HepG2 (cell line): Measurements from ENCODE around the gene SLC16A1. TPM values are rescaled to one million over a fixed set of nuclear protein-coding genes. Genes with fewer than 3 reads are reported as not detected.

Experiments used
- ATAC-seq: fragments of 200-7000 bp; cut with Tn5 transposase; 3 replicates; pipeline ENCODE4 v1.9.1; 2020; ENCODE audit warnings: mild to moderate bottlenecking, moderate library complexity
- BruUV-seq: library from RNA; stranded (reverse); fragments of 400-500 nt; replicated peaks from 2 replicates; lab custom pipeline; 2021; lab: Mats Ljungman, UMichigan
- CTCF ChIA-PET: fragments of 300-600 bp; formaldehyde crosslinking; extraction: SDS; loops from one replicate; lab custom pipeline; 2021; ENCODE audit warnings: low total read pairs, inconsistent platforms, low intra/inter-chr PET ratio; lab: Yijun Ruan, JAX
- POLR2A ChIA-PET: fragments of 350-600 bp; sonication (Branson Sonifier 250); formaldehyde crosslinking; loops from one replicate; lab custom pipeline; 2020; ENCODE audit warnings: antibody characterized with exemption, inconsistent platforms; lab: Yijun Ruan, JAX
- DNase-seq: peaks from one replicate; pipeline ENCODE4 v3.0.0-alpha.2; 2015; ENCODE audit warnings: low spot score
- FAIRE-seq: peaks from 3 replicates; lab custom pipeline; 2011; peaks lifted over from hg19 to GRCh38; lab: Jason Lieb, UNC
- H2AFZ ChIP-seq: one replicate; pipeline ENCODE4 v1.6.1; 2011; ENCODE audit warnings: low read length, inconsistent platforms
- H3K27ac ChIP-seq: fragments of 300-600 bp; 3 replicates; pipeline ENCODE4 v1.8.0; 2011; ENCODE audit warnings: mixed run types, mild to moderate bottlenecking, mixed read lengths, low read length, inconsistent platforms; ENCODE audit not compliant: insufficient read depth; ENCODE audit errors: extremely low read length
- H3K27me3 ChIP-seq, 2 experiments: fragments of 200-600 bp in 1 of 2; 2 replicates in 1 of 2; 3 replicates in 1 of 2; pipeline versions ENCODE4 v1.6.0 to v1.8.0; 2011; ENCODE audit warnings: low read length in 2 of 2, mild to moderate bottlenecking in 2 of 2, moderate library complexity in 2 of 2, inconsistent platforms in 1 of 2; ENCODE audit not compliant: insufficient read depth in 2 of 2, control insufficient read depth in 1 of 2
- H3K36me3 ChIP-seq, 2 experiments: fragments of 200-600 bp in 1 of 2; replicated peaks in 1 of 2; 2 replicates in 1 of 2; 3 replicates in 1 of 2; pipeline versions ENCODE4 v1.5.1 to v1.8.0; 2011; ENCODE audit warnings: low read length in 2 of 2, inconsistent platforms in 1 of 2; ENCODE audit not compliant: insufficient read depth in 2 of 2, control insufficient read depth in 1 of 2
- H3K4me1 ChIP-seq: 2 replicates; pipeline ENCODE4 v1.5.1; 2012; ENCODE audit warnings: low read length, inconsistent platforms; ENCODE audit not compliant: insufficient read depth
- H3K4me2 ChIP-seq: 2 replicates; pipeline ENCODE4 v1.6.0; 2011; ENCODE audit warnings: low read depth, low read length, inconsistent platforms
- H3K4me3 ChIP-seq, 3 experiments: fragments of 200-600 bp in 1 of 3; sonication (generic), shearing (Covaris generic) in 1 of 3; replicated peaks in 1 of 3; 2 replicates each; pipeline ENCODE4 v1.5.1; 2011 to 2016; ENCODE audit warnings: low read length in 3 of 3, inconsistent platforms in 2 of 3, low read depth in 2 of 3, mild to moderate bottlenecking in 2 of 3, control low read depth in 1 of 3, mixed read lengths in 1 of 3; ENCODE audit not compliant: insufficient read depth in 1 of 3
- H3K79me2 ChIP-seq: one replicate; pipeline ENCODE4 v1.6.1; 2011; ENCODE audit warnings: low read length, inconsistent platforms; ENCODE audit not compliant: insufficient read depth
- H3K9ac ChIP-seq: 2 replicates; pipeline ENCODE4 v1.6.0; 2011; ENCODE audit warnings: mild to moderate bottlenecking, low read depth, low read length, inconsistent platforms; ENCODE audit not compliant: insufficient read depth
- H3K9me3 ChIP-seq: 2 replicates; pipeline ENCODE4 v1.5.1; 2012; ENCODE audit warnings: mild to moderate bottlenecking, low read length
- H4K20me1 ChIP-seq: 2 replicates; pipeline ENCODE4 v1.6.0; 2011; ENCODE audit warnings: inconsistent platforms, mild to moderate bottlenecking, low read length, moderate library complexity; ENCODE audit not compliant: insufficient read depth
- MTA1 ChIP-seq: sonication (generic); formaldehyde crosslinking; IDR thresholded peaks from 2 replicates; pipeline ENCODE4 v1.4.0; 2020; ENCODE audit warnings: missing genetic modification reagents, mild to moderate bottlenecking, borderline replicate concordance
- MZF1 ChIP-seq: sonication (generic); formaldehyde crosslinking; IDR thresholded peaks from 2 replicates; pipeline ENCODE4 v1.8.1; 2023; ENCODE audit warnings: mild to moderate bottlenecking, missing genetic modification reagents, borderline replicate concordance
- POLR2AphosphoS5 ChIP-seq: IDR thresholded peaks from 2 replicates; pipeline ENCODE4 v1.6.1; 2012; ENCODE audit warnings: low read depth, low read length
- SP2 ChIP-seq: sonication (generic); formaldehyde crosslinking; IDR thresholded peaks from 2 replicates; pipeline ENCODE4 v1.5.1; 2020; ENCODE audit warnings: mild to moderate bottlenecking, missing genetic modification reagents
- TEAD3 ChIP-seq: optimal IDR thresholded peaks from 2 replicates; pipeline ENCODE3; 2016; ENCODE audit warnings: borderline replicate concordance
- ZBTB34 ChIP-seq: sonication (generic); formaldehyde crosslinking; IDR thresholded peaks from 2 replicates; pipeline ENCODE4 v1.8.0; 2022; ENCODE audit warnings: mild to moderate bottlenecking, missing genetic modification reagents
- ZC3H4 ChIP-seq: sonication (generic); formaldehyde crosslinking; IDR thresholded peaks from 2 replicates; pipeline ENCODE4 v1.4.0; 2020; ENCODE audit warnings: missing genetic modification reagents, borderline replicate concordance
- ZFP41 ChIP-seq: sonication (generic); formaldehyde crosslinking; IDR thresholded peaks from 2 replicates; pipeline ENCODE4 v1.4.0; 2020; ENCODE audit warnings: mild to moderate bottlenecking, missing genetic modification reagents, borderline replicate concordance
- ZNF773 ChIP-seq: sonication (generic); formaldehyde crosslinking; IDR thresholded peaks from 2 replicates; pipeline ENCODE4 v1.4.0; 2020; ENCODE audit warnings: missing genetic modification reagents, borderline replicate concordance
- ZNF839 ChIP-seq: sonication (generic); formaldehyde crosslinking; IDR thresholded peaks from 2 replicates; pipeline ENCODE4 v1.4.0; 2020; ENCODE audit warnings: missing genetic modification reagents, mild to moderate bottlenecking, borderline replicate concordance
- WGBS: methylation state at CpG from one replicate; pipeline ENCODE4 v1.1.6; 2017; ENCODE audit warnings: low lambda C conversion rate; 5-methylcytosine and 5-hydroxymethylcytosine counted together
- in situ Hi-C: cut with HindIII; loops from 2 replicates; pipeline ENCODE4 v1.10.0; 2017; ENCODE audit warnings: low pct_unique_long_range_greater_than_20kb; ENCODE audit not compliant: extremely low pct_ligation_motif_present
- intact Hi-C: fragments of 100-400 bp; cut with micrococcal nuclease; formaldehyde crosslinking; loops from one replicate; pipeline ENCODE4 v1.10.0; 2022; ENCODE audit not compliant: unreplicated experiment
- polyA plus RNA-seq, 8 experiments: library from polyadenylated mRNA; depleted of rRNA in 3 of 8; stranded (reverse) in 7 of 8; unstranded in 1 of 8; fragments of >200 nt; fragmentation: Illumina TruSeq in 4 of 8; extraction: Trizol in 4 of 8; gene quantifications; 2 replicates each; pipeline versions ENCODE4 v1.2.1 to v1.2.3, GENCODE V29; 2011 to 2016; ENCODE audit warnings: low read depth in 4 of 8, missing spikeins in 1 of 8, mixed read lengths in 1 of 8; ENCODE audit not compliant: insufficient read depth in 1 of 8
- total RNA-seq, 5 experiments: library from RNA; depleted of rRNA; stranded (reverse); fragments of >200 nt; fragmentation: Illumina TruSeq; extraction: Trizol; gene quantifications; 2 replicates each; pipeline ENCODE4 v1.2.3, GENCODE V29; 2016; ENCODE audit warnings: low read depth in 1 of 5
- TF ChIP-seq, protein P1 (sequence below): sonication (generic); formaldehyde crosslinking; IDR thresholded peaks from 2 replicates; pipeline ENCODE4 v1.4.0; 2020; ENCODE audit warnings: missing genetic modification reagents, borderline replicate concordance
- TF ChIP-seq, protein P2 (sequence below): sonication (generic); formaldehyde crosslinking; IDR thresholded peaks from 2 replicates; pipeline ENCODE4 v1.5.0; 2020; ENCODE audit warnings: mild to moderate bottlenecking, missing genetic modification reagents, borderline replicate concordance
- TF ChIP-seq, protein P3 (sequence below): IDR thresholded peaks from 2 replicates; pipeline ENCODE4 v1.6.1; 2012; ENCODE audit warnings: low read length, improper control_type of control experiment

Gene SLC16A1
- total and polyA plus RNA-seq, 2 of the 13 experiments (the other 11 are each of a cell fraction or from before 2014, with no cell fraction given) = 106 to 142 TPM

GRCh38 chr1:112956544-112957132 is 642 bp upstream of the SLC16A1 start:
- in situ Hi-C loops = no loop called here
- TF ChIP-seq MTA1 (CRISPR knock-in tag) (no peak), ZC3H4 (CRISPR knock-in tag) (0 out of 2 replicates have a peak, but pooled peaks have one; percentile 12), TEAD3 (CRISPR knock-in tag) (no peak), ZFP41 (CRISPR knock-in tag) (peak; percentile 11; the same call in 1 of the 2 replicates), ZNF773 (CRISPR knock-in tag) (no peak), ZNF839 (CRISPR knock-in tag) (no peak), ZBTB34 (CRISPR knock-in tag) (no peak), SP2 (CRISPR knock-in tag) (no peak), MZF1 (CRISPR knock-in tag) (no peak), POLR2AphosphoS5 (no peak)
- TF ChIP-seq, protein P1, sequence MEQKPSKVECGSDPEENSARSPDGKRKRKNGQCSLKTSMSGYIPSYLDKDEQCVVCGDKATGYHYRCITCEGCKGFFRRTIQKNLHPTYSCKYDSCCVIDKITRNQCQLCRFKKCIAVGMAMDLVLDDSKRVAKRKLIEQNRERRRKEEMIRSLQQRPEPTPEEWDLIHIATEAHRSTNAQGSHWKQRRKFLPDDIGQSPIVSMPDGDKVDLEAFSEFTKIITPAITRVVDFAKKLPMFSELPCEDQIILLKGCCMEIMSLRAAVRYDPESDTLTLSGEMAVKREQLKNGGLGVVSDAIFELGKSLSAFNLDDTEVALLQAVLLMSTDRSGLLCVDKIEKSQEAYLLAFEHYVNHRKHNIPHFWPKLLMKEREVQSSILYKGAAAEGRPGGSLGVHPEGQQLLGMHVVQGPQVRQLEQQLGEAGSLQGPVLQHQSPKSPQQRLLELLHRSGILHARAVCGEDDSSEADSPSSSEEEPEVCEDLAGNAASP (CRISPR knock-in tag) = no peak
- TF ChIP-seq, protein P2, sequence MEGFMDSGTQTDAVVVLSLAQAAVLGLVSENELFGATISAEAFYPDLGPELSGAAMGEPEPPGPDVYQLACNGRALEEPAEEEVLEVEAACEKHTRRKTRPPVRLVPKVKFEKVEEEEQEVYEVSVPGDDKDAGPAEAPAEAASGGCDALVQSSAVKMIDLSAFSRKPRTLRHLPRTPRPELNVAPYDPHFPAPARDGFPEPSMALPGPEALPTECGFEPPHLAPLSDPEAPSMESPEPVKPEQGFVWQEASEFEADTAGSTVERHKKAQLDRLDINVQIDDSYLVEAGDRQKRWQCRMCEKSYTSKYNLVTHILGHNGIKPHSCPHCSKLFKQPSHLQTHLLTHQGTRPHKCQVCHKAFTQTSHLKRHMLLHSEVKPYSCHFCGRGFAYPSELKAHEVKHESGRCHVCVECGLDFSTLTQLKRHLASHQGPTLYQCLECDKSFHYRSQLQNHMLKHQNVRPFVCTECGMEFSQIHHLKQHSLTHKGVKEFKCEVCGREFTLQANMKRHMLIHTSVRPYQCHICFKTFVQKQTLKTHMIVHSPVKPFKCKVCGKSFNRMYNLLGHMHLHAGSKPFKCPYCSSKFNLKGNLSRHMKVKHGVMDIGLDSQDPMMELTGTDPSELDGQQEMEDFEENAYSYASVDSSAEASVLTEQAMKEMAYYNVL (CRISPR knock-in tag) = no peak
- TF ChIP-seq, protein P3, sequence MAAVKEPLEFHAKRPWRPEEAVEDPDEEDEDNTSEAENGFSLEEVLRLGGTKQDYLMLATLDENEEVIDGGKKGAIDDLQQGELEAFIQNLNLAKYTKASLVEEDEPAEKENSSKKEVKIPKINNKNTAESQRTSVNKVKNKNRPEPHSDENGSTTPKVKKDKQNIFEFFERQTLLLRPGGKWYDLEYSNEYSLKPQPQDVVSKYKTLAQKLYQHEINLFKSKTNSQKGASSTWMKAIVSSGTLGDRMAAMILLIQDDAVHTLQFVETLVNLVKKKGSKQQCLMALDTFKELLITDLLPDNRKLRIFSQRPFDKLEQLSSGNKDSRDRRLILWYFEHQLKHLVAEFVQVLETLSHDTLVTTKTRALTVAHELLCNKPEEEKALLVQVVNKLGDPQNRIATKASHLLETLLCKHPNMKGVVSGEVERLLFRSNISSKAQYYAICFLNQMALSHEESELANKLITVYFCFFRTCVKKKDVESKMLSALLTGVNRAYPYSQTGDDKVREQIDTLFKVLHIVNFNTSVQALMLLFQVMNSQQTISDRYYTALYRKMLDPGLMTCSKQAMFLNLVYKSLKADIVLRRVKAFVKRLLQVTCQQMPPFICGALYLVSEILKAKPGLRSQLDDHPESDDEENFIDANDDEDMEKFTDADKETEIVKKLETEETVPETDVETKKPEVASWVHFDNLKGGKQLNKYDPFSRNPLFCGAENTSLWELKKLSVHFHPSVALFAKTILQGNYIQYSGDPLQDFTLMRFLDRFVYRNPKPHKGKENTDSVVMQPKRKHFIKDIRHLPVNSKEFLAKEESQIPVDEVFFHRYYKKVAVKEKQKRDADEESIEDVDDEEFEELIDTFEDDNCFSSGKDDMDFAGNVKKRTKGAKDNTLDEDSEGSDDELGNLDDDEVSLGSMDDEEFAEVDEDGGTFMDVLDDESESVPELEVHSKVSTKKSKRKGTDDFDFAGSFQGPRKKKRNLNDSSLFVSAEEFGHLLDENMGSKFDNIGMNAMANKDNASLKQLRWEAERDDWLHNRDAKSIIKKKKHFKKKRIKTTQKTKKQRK = no peak

More at GRCh38 chr1:112956544-112957132, 642 bp upstream of the SLC16A1 start:
- ATAC-seq = peak; percentile 43
- intact Hi-C loops = loop anchor here (1.0 to 5.0 kb wide), 4 partner anchors 71 to 239 kb away; partner anchors contain the start of gene PPM1J
- peaks cover 0 to 10% of the 10 kb centered on the region in 2 experiments; a peak in 1 of 5 replicates for H3K36me3 ChIP-seq
- CTCF ChIA-PET = interaction anchor here (1.8 kb wide), 1 partner anchor 76 kb away, joined by 6 read pairs; no protein-coding TSS in a partner anchor
- H3K4me3 ChIP-seq = peak overlapping the region; percentile 78 to 91 (median 83)
- no peaks in the 10 kb centered on the region for H3K9me3 ChIP-seq
- peaks cover 40% of the 10 kb centered on the region for H4K20me1 ChIP-seq
- WGBS = 0% methylated on average over 34 of the region's 38 CpGs
- BruUV-seq = TSS peak; percentile 66
- POLR2A ChIA-PET = interaction anchor here (0.6 to 2.1 kb wide), 23 partner anchors 10 to 258 kb away, joined by 3 to 21 read pairs (median 4); partner anchors contain the start of genes LRIG2 and PPM1J
- H3K9ac ChIP-seq = peak overlapping the region; percentile 87
- H2AFZ ChIP-seq = no peak overlapping the region
- peak overlapping the region; percentile 87 for H3K27ac ChIP-seq
- no peaks in the 10 kb centered on the region; a peak in 1 of 5 replicates for H3K27me3 ChIP-seq
- peaks cover 68% of the 10 kb centered on the region for H3K4me1 ChIP-seq
- FAIRE-seq = no peak
- H3K4me2 ChIP-seq = peak overlapping the region; percentile 81
- H3K79me2 ChIP-seq = peaks cover 86% of the 10 kb centered on the region
- peak; percentile 25 for DNase-seq
